SK-N-MC (cell line): Measurements from ENCODE around the gene DPF3.

Experiments
- DNase-seq: peaks from one replicate; pipeline ENCODE4 v3.0.0-alpha.2; 2011; ENCODE audit warnings: low read depth, low spot score
- H3K27ac ChIP-seq: fragments of 200-600 bp; sonication (generic); 2 replicates; pipeline ENCODE4 v1.5.1; 2016; ENCODE audit warnings: mixed run types
- H3K36me3 ChIP-seq: fragments of 200-600 bp; sonication (generic); 2 replicates; pipeline ENCODE4 v1.6.1; 2017; ENCODE audit warnings: antibody characterized with exemption, low read length, mixed read lengths; ENCODE audit not compliant: insufficient read depth
- H3K4me3 ChIP-seq: fragments of 200-600 bp; sonication (generic); 2 replicates; pipeline ENCODE4 v1.5.1; 2016
- H3K9ac ChIP-seq: fragments of 200-600 bp; sonication (generic); 2 replicates; pipeline ENCODE4 v1.8.0; 2017; ENCODE audit warnings: mixed run types, mixed read lengths; ENCODE audit not compliant: insufficient read length
- H3K9me3 ChIP-seq: fragments of 200-600 bp; sonication (generic); 2 replicates; pipeline ENCODE4 v1.6.1; 2017; ENCODE audit warnings: low read depth, mild to moderate bottlenecking, antibody characterized with exemption, low read length, moderate library complexity, mixed read lengths
- EZH2 ChIP-seq: fragments of 200-600 bp; sonication (generic); IDR thresholded peaks from one replicate; pipeline ENCODE4 v1.6.1; 2017; ENCODE audit warnings: antibody characterized with exemption
- FOXP2 ChIP-seq: optimal IDR thresholded peaks from 2 replicates; pipeline ENCODE3; 2011; ENCODE audit warnings: mild to moderate bottlenecking, moderate library complexity; ENCODE audit not compliant: insufficient read depth; ENCODE audit errors: extremely low read length, control extremely low read depth
- POLR2AphosphoS5 ChIP-seq: IDR thresholded peaks from 2 replicates; pipeline ENCODE4 v1.6.1; 2012; ENCODE audit warnings: mild to moderate bottlenecking, low read depth, low read length, borderline replicate concordance

Gene DPF3

DNA sequence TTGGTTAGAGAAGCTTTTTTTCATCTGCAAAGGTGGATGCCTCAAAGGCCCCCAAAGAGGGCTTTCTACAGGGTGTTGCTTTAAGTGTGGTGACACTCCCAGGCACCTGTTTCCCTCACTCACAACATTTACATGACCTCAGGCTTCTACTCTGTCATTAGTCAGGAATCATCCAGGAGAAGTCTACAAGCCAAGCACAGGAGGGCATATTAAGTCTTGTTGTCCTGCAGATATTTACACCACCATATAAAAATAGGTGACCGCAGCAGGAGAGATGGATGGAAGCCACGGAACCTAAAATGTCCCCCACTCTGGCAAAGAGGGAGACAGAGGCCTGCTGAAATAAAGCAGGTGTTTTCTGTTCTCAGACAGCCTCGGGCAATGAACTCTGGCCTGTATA lies 7.5 kb upstream of the DPF3 start:
- Histone ChIP-seq H3K9ac (no peak overlapping the region), H3K9me3 (no peaks in the 10 kb centered on the region), H3K36me3 (no peaks in the 10 kb centered on the region), H3K27ac (no peak overlapping the region), H3K4me3 (no peak overlapping the region)
- DNase-seq, result no peak
- TF ChIP-seq EZH2 (no peak), FOXP2 (no peak), POLR2AphosphoS5 (no peak)

DNA sequence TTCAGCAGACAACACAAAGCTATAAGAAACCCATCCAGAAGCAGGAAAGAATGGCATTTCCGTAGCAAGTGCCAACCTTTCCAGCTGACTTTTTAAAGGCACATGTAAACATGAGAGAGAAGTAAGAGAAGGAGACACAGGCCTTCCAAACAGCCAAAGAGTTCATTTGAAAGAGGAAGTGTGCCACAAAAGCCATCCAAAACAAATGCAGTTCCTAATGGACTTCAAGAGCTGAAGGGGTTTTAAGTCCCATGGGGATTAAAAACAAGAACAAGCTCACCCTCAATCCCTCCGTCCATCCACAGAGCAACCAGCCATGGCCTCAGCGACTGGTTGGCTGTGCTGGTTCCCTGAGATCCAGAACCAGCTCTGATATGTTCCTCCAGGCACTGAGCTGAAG lies 4.5 kb upstream of the DPF3 start:
- Histone ChIP-seq H3K36me3 (no peaks in the 10 kb centered on the region), H3K9me3 (no peaks in the 10 kb centered on the region), H3K4me3 (no peak overlapping the region), H3K27ac (no peak overlapping the region), H3K9ac (no peak overlapping the region)
- no peak for DNase-seq
- TF ChIP-seq EZH2 (no peak), POLR2AphosphoS5 (no peak)

DNA sequence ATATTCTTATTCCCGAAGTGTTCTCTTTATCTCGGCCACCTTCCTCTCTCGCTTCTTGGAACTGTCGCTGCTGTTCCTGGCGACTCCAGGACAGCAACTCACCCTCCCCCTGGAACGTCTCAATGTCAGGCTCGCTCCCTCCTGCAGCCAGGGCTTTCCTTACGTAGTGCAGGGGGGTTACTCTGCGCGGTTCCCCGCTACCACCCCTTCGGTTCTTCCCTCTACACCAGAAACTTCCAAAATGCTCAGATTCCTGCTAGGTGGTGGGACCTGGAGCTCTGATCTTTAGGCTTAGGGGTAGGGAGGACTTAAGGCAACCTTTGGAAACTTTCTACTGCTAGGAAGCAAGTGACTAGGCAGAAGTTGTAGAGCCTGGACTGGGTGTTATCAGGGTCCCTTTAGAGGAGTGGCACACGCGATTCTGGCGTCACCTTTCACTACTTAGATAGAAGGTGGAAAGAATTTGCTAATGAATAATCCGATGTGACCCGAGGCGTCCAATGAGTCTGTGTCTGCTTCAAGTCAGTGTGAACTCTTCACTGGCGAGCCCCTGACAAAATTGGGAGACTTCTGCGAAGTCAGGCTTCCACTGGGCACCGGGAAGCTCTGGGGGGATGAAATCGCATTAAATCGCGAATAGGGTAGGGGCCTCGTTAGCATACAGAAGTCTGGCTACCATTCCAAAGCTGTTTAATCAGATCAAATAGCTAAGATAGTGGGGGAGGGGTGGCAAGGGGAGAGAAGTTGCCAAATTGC lies 900 bp upstream of the DPF3 start:
- peak overlapping the region; percentile 91 for H3K4me3 ChIP-seq
- no peak for DNase-seq
- no peaks in the 10 kb centered on the region for H3K9me3 ChIP-seq
- no peaks in the 10 kb centered on the region for H3K36me3 ChIP-seq
- no peak overlapping the region for H3K27ac ChIP-seq
- TF ChIP-seq FOXP2, result no peak
- TF ChIP-seq EZH2, result no peak
- TF ChIP-seq POLR2AphosphoS5, result no peak
- peak overlapping the region; percentile 26 for H3K9ac ChIP-seq

DNA sequence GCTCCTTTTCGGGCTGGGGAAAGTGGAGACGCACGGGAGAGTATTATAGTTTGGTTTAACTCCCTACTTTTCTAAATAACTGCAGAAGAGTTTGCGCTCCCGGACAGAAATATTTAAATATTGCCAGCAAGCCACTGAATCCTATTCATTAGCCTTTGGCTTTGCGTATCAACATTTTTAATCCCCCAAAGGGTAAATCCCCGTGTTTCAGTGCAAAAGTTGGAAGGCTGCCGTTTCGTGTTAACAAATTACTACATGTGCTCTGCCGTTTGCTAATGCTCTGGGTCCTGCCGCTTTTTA lies 372 bp upstream of the DPF3 start:
- no peak overlapping the region for H3K27ac ChIP-seq

DNA sequence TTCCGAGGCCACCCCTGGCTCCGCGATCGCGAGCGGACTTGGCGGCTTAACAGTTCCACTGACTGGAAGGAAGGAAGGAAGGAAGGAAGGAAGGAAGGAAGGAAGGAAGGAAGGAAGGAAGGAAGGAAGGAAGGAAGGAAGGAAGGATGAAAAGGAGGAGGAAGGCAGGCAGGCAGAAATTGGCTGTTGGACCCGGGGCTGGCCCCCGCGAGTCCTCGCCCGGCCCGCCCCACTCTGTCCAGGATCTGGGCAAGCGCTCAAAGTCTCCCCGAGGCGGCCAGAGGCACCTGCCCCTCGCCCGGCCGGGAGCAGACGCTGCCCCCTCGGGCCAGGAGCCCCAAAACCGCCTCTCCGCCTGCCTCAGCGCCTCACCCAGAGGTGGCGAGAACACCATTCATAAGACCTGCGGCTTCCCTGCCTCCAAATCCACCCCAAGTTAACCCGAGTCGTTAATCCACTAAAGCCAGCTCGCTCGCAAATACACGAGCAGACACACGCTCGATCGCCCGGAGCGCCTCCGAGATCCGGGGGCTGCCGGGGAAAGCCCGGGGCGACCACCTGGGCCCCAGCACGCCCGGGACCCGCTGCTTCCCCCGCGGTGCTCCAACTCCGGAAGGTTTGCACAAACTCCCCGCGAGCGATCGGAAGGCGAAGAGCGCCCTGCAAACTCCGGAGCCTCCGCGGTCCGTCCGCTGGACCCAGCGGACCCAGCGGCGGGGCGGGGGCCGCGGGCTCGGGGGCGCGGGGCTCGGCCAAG lies 844 bp downstream of the DPF3 start:
- H3K36me3 ChIP-seq, result no peaks in the 10 kb centered on the region
- peak overlapping the region; percentile 68 for H3K9ac ChIP-seq
- no peak for TF ChIP-seq EZH2
- no peak for TF ChIP-seq FOXP2
- no peak for TF ChIP-seq POLR2AphosphoS5
- DNase-seq, result no peak
- no peaks in the 10 kb centered on the region for H3K9me3 ChIP-seq
- no peak overlapping the region for H3K27ac ChIP-seq
- peak overlapping the region; percentile 91 for H3K4me3 ChIP-seq

More for the DNA sequence above, 372 bp upstream of the DPF3 start:
- DNase-seq, result no peak
- Histone ChIP-seq H3K9me3 (no peaks in the 10 kb centered on the region), H3K4me3 (peak overlapping the region; percentile 91), H3K36me3 (no peaks in the 10 kb centered on the region), H3K9ac (peak overlapping the region; percentile 26)
- TF ChIP-seq POLR2AphosphoS5, result no peak
- TF ChIP-seq EZH2, result no peak

DNA sequence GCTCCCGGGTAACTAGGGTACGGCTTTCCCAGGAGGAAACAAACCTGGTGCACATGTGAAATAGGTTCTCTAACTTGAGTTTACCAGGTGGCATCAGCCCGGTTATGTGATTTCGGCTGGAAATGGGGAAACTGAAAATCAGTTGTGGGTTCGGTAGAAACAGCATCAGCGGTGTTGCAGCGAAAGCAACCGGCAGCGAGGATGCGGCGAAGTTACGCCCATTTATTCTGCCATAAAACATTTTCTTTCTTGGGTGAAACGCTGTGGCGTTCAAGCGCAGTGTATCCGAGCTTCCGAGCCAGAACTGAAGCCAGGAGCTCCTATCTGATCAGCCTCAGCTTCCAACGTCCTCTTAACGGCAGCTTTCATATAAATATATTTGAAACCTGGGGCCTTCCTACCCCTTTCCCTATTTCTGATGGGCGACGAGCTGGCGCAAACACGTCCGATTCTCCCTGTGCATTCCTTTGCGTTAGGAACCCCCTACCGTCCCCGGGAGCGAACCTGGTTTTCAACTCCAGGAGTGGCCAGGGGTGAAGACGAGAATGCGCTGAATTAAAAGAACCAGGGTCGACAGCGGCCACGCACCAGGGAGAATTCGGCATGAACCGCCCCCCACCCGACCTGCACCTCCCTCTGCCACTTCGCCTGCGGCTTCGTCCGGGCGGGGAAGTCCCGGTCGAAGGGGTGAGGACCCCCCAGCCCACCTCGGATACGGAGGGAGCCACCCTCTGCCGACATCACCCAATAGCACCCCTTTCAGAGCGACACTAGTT lies 1.6 kb downstream of the DPF3 start:
- Histone ChIP-seq H3K9me3 (no peaks in the 10 kb centered on the region), H3K9ac (peak overlapping the region; percentile 67), H3K27ac (peak overlapping the region; percentile 59; the same call in 1 of the 2 replicates), H3K36me3 (no peaks in the 10 kb centered on the region), H3K4me3 (peak overlapping the region; percentile 91)
- no peak for DNase-seq
- no peak for TF ChIP-seq EZH2
- TF ChIP-seq FOXP2, result no peak
- TF ChIP-seq POLR2AphosphoS5, result no peak

DNA sequence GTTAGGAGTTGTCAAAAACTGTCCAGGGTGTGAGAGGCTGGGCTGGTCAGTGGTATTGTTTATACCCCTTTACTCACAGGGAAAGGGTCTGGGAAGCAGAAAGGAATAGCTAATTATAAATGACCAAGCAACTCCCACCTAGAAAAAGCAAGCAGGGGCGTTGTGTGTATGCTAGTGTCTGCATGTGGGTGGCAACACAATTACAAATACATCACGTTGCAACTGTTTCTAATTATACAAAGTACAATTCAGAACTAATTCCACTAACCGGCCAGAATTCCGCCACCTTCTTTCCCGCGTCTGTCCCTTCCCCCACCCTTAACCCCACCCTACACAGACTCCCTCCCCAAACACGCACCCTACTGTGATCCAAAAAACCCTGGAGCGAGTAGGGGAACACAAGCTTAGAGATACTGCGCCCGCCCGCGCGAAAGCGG lies 2.2 kb downstream of the DPF3 start:
- no peaks in the 10 kb centered on the region for H3K9me3 ChIP-seq
- H3K4me3 ChIP-seq, result peak overlapping the region; percentile 91
- DNase-seq, result no peak
- 0 out of 2 replicates have a peak overlapping the region, but pooled peaks have one; percentile 59 for H3K27ac ChIP-seq
- no peak for TF ChIP-seq POLR2AphosphoS5
- TF ChIP-seq FOXP2, result no peak
- no peaks in the 10 kb centered on the region for H3K36me3 ChIP-seq
- H3K9ac ChIP-seq, result peak overlapping the region; percentile 67

DNA sequence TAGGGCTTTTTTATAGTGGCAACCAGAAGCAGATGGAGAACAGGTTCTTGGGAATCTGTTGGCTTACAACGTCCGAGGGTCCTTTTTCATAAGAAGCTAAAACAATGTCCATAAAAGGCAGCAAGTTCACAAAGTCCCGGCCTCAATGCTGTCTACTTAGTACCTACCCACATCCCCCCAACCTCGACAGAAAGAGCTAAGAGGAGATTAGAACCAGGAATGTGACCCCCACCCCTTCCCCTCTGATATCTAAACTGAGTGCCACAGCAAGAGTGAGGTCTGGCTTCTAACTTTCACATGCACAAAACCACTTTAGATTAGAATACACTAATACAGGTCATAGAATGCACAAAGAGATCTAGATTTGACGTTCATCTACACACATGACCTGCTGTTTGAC lies 4.5 kb downstream of the DPF3 start:
- Histone ChIP-seq H3K4me3 (no peak overlapping the region), H3K9ac (no peak overlapping the region), H3K27ac (no peak overlapping the region), H3K36me3 (no peaks in the 10 kb centered on the region), H3K9me3 (no peaks in the 10 kb centered on the region)
- no peak for DNase-seq
- TF ChIP-seq FOXP2 (no peak), POLR2AphosphoS5 (no peak), EZH2 (no peak)
